Nephron (organoid): ENCODE results near the gene KIAA0040.

ENCODE experiments used
- H3K27ac Mint-ChIP-seq, 3 experiments: 2 replicates each; pipeline ENCODE4 v1.8.0; 2020; ENCODE audit warnings: mixed read lengths in 3 of 3, mild to moderate bottlenecking in 2 of 3, moderate library complexity in 1 of 3
- H3K27me3 Mint-ChIP-seq: 2 replicates; pipeline ENCODE4 v1.8.0; 2021; ENCODE audit warnings: low read depth, mild to moderate bottlenecking, moderate library complexity, mixed read lengths
- H3K36me3 Mint-ChIP-seq: 2 replicates; pipeline ENCODE4 v1.8.0; 2020; ENCODE audit warnings: low read depth, mixed read lengths
- H3K4me1 Mint-ChIP-seq: 2 replicates; pipeline ENCODE4 v1.8.0; 2020; ENCODE audit warnings: mixed read lengths
- H3K4me3 Mint-ChIP-seq, 3 experiments: 2 replicates each; pipeline ENCODE4 v1.8.0; 2020; ENCODE audit warnings: mild to moderate bottlenecking in 3 of 3, mixed read lengths in 3 of 3, moderate library complexity in 2 of 3
- H3K9me3 Mint-ChIP-seq: 2 replicates; pipeline ENCODE4 v1.8.0; 2020; ENCODE audit warnings: mixed read lengths
- TF ChIP-seq, protein P1 (sequence below), 3 experiments: fragments of 200-600 bp; sonication (generic); IDR thresholded peaks; one replicate each; pipeline ENCODE4 v1.5.0; 2021; ENCODE audit warnings: antibody characterized with exemption in 3 of 3; ENCODE audit not compliant: unreplicated experiment in 3 of 3

The KIAA0040 gene

GRCh38 chr1:175217721-175218531 lies 25.4 kb upstream of the KIAA0040 start:
- no peak overlapping the region for H3K4me3 Mint-ChIP-seq
- TF ChIP-seq, protein P1, sequence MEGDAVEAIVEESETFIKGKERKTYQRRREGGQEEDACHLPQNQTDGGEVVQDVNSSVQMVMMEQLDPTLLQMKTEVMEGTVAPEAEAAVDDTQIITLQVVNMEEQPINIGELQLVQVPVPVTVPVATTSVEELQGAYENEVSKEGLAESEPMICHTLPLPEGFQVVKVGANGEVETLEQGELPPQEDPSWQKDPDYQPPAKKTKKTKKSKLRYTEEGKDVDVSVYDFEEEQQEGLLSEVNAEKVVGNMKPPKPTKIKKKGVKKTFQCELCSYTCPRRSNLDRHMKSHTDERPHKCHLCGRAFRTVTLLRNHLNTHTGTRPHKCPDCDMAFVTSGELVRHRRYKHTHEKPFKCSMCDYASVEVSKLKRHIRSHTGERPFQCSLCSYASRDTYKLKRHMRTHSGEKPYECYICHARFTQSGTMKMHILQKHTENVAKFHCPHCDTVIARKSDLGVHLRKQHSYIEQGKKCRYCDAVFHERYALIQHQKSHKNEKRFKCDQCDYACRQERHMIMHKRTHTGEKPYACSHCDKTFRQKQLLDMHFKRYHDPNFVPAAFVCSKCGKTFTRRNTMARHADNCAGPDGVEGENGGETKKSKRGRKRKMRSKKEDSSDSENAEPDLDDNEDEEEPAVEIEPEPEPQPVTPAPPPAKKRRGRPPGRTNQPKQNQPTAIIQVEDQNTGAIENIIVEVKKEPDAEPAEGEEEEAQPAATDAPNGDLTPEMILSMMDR (IDR thresholded peaks at IDR 0.05; ENCODE audit: unreplicated experiment in 3 of 3) = no peak
- H3K4me1 Mint-ChIP-seq = peaks cover 30% of the 10 kb centered on the region
- H3K36me3 Mint-ChIP-seq = no peaks in the 10 kb centered on the region
- H3K9me3 Mint-ChIP-seq = peaks cover 12% of the 10 kb centered on the region
- H3K27me3 Mint-ChIP-seq = no peaks in the 10 kb centered on the region
- peak overlapping the region in 1 of 3 experiments; percentile 40 for H3K27ac Mint-ChIP-seq

DNA sequence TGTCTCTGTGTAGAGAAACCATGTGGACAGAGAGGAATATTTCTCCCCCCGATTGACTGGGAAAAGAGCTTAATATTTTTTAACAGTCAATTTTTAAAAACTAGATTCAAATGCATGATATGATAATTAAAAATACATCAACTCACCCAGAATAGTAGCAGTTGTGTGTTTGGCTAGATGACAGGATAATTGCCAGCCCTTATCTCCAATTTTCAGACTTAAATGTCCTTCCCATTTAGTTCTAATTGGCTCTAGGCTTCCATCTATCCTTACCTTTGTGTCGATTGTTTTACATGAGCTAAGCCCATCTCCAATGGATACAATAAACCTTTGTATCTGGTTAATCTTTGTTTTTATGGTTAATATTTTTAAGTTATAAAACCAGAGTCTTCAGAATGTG lies 23.9 kb upstream of the KIAA0040 start:
- TF ChIP-seq, protein P1 (IDR thresholded peaks at IDR 0.05; ENCODE audit: unreplicated experiment in 3 of 3) = no peak

DNA sequence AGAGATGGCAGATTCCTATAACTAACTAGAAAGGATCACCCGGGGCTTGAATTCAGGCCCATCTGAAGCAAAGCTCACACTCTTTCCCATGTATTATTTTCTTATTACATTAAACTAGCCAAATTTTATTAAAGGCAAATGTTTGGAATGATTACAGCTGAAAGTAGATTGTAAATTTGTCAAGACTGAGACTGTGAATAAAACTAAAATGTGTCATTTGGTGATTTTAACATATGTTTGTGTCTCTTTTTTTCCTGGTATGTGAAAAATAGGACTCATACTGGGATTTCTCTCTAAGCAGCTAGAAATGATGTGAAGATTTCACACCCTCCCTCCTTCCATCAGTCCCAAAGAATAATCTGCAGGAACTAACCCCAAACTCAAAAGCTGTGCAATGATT lies 19.1 kb upstream of the KIAA0040 start:
- no peak overlapping the region for H3K27ac Mint-ChIP-seq
- no peaks in the 10 kb centered on the region for H3K27me3 Mint-ChIP-seq
- H3K4me3 Mint-ChIP-seq = no peak overlapping the region
- H3K4me1 Mint-ChIP-seq = no peaks in the 10 kb centered on the region
- H3K9me3 Mint-ChIP-seq = peaks cover 12% of the 10 kb centered on the region
- TF ChIP-seq, protein P1 (IDR thresholded peaks at IDR 0.05; ENCODE audit: unreplicated experiment in 3 of 3) = no peak
- H3K36me3 Mint-ChIP-seq = no peaks in the 10 kb centered on the region

More for the DNA sequence above, 23.9 kb upstream of the KIAA0040 start:
- H3K9me3 Mint-ChIP-seq = peaks cover 12% of the 10 kb centered on the region
- peaks cover 23% of the 10 kb centered on the region for H3K4me1 Mint-ChIP-seq
- H3K36me3 Mint-ChIP-seq = no peaks in the 10 kb centered on the region
- no peak overlapping the region for H3K27ac Mint-ChIP-seq
- H3K4me3 Mint-ChIP-seq = no peak overlapping the region
- H3K27me3 Mint-ChIP-seq = no peaks in the 10 kb centered on the region

DNA sequence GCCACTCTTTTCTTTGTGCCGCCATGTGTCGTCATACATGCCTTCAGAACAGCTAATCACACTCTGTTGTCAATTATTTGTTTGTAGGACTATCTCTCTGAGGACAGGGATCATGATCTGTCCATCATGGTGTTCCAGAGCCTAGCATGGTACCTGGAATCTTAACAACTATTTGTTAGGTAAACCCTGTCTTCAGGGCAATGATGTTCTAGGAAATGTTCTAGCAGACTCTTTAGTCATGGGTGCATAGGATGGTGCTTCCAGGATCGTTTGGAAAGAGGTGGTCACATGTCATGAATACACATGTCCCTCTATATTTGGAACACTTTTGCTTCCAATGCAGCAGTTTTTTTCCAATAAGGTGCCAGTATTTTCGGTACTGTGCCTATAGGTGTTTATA lies 18.2 kb upstream of the KIAA0040 start:
- no peaks in the 10 kb centered on the region for H3K36me3 Mint-ChIP-seq
- TF ChIP-seq, protein P1 (IDR thresholded peaks at IDR 0.05; ENCODE audit: unreplicated experiment in 3 of 3) = no peak
- no peaks in the 10 kb centered on the region for H3K27me3 Mint-ChIP-seq
- H3K4me3 Mint-ChIP-seq = no peak overlapping the region
- H3K4me1 Mint-ChIP-seq = no peaks in the 10 kb centered on the region
- peaks cover 12% of the 10 kb centered on the region for H3K9me3 Mint-ChIP-seq
- no peak overlapping the region for H3K27ac Mint-ChIP-seq

GRCh38 chr1:175209493-175209921 lies 16.9 kb upstream of the KIAA0040 start:
- TF ChIP-seq, protein P1 (IDR thresholded peaks at IDR 0.05; ENCODE audit: unreplicated experiment in 3 of 3) = no peak
- Mint-ChIP-seq H3K27me3 (peaks cover 3% of the 10 kb centered on the region), H3K36me3 (no peaks in the 10 kb centered on the region), H3K4me1 (peaks cover 2% of the 10 kb centered on the region), H3K27ac (no peak overlapping the region), H3K4me3 (no peak overlapping the region), H3K9me3 (peaks cover 12% of the 10 kb centered on the region)
